Measurements from ENCODE around the gene IFT80.
"Not testable (repeated sequence)": the region's sequence is repeated elsewhere in the genome, so short reads cannot be mapped to it uniquely, and the experiment has no call there.

IFT80 gene

GRCh38 chr3:160374925-160375324 is 24.1 kb downstream of the IFT80 start:
- H3K4me1 ChIP-seq (ENCODE audit: insufficient read depth, low read length), result peaks cover under 1% of the 10 kb centered on the region; the same call in 1 of the 2 replicates

GRCh38 chr3:160374472-160374871 is 24.6 kb downstream of the IFT80 start:
- Histone ChIP-seq H3K36me3 (ENCODE audit: insufficient read depth, low read depth, low read length) (peaks cover 36% of the 10 kb centered on the region), H3K27ac (ENCODE audit: low read length) (no peak overlapping the region), H3K27me3 (ENCODE audit: insufficient read depth, low read length) (no peaks in the 10 kb centered on the region), H3K9me3 (ENCODE audit: insufficient read depth, low read depth, low read length) (no peaks in the 10 kb centered on the region), H3K9ac (ENCODE audit: low read depth, low read length) (no peak overlapping the region), H3K4me3 (ENCODE audit: low read length) (no peak overlapping the region), H3K4me1 (ENCODE audit: insufficient read depth, low read length) (no peaks in the 10 kb centered on the region; the same call in 1 of the 2 replicates)

More at GRCh38 chr3:160374925-160375324, 24.1 kb downstream of the IFT80 start:
- H3K9me3 ChIP-seq (ENCODE audit: insufficient read depth, low read depth, low read length), result no peaks in the 10 kb centered on the region
- H3K4me3 ChIP-seq (ENCODE audit: low read length), result no peak overlapping the region
- peaks cover 36% of the 10 kb centered on the region for H3K36me3 ChIP-seq (ENCODE audit: insufficient read depth, low read depth, low read length)
- H3K9ac ChIP-seq (ENCODE audit: low read depth, low read length), result no peak overlapping the region
- H3K27me3 ChIP-seq (ENCODE audit: insufficient read depth, low read length), result no peaks in the 10 kb centered on the region
- no peak overlapping the region for H3K27ac ChIP-seq (ENCODE audit: low read length)

- Histone ChIP-seq H3K4me3 (ENCODE audit: low read length) (no peak overlapping the region), H3K36me3 (ENCODE audit: insufficient read depth, low read depth, low read length) (peaks cover 36% of the 10 kb centered on the region), H3K27ac (ENCODE audit: low read length) (no peak overlapping the region), H3K4me1 (ENCODE audit: insufficient read depth, low read length) (no peaks in the 10 kb centered on the region), H3K9ac (ENCODE audit: low read depth, low read length) (no peak overlapping the region), H3K27me3 (ENCODE audit: insufficient read depth, low read length) (no peaks in the 10 kb centered on the region), H3K9me3 (ENCODE audit: insufficient read depth, low read depth, low read length) (no peaks in the 10 kb centered on the region)
These were observed 25.4 kb downstream of the IFT80 start for GRCh38 chr3:160373655-160374054.

GRCh38 chr3:160372780-160373179 is 26.2 kb downstream of the IFT80 start:
- H3K9ac ChIP-seq (ENCODE audit: low read depth, low read length), result no peak overlapping the region
- H3K4me3 ChIP-seq (ENCODE audit: low read length), result no peak overlapping the region
- peaks cover 36% of the 10 kb centered on the region for H3K36me3 ChIP-seq (ENCODE audit: insufficient read depth, low read depth, low read length)
- H3K27me3 ChIP-seq (ENCODE audit: insufficient read depth, low read length), result no peaks in the 10 kb centered on the region
- H3K9me3 ChIP-seq (ENCODE audit: insufficient read depth, low read depth, low read length), result no peaks in the 10 kb centered on the region
- no peaks in the 10 kb centered on the region for H3K4me1 ChIP-seq (ENCODE audit: insufficient read depth, low read length)
- no peak overlapping the region for H3K27ac ChIP-seq (ENCODE audit: low read length)

- Histone ChIP-seq H3K4me1 (ENCODE audit: insufficient read depth, low read length) (no peaks in the 10 kb centered on the region), H3K27me3 (ENCODE audit: insufficient read depth, low read length) (no peaks in the 10 kb centered on the region), H3K9me3 (ENCODE audit: insufficient read depth, low read depth, low read length) (no peaks in the 10 kb centered on the region), H3K27ac (ENCODE audit: low read length) (no peak overlapping the region), H3K4me3 (ENCODE audit: low read length) (no peak overlapping the region), H3K36me3 (ENCODE audit: insufficient read depth, low read depth, low read length) (peaks cover 26% of the 10 kb centered on the region), H3K9ac (ENCODE audit: low read depth, low read length) (no peak overlapping the region)
These were observed 27.8 kb downstream of the IFT80 start for GRCh38 chr3:160370987-160371857.

GRCh38 chr3:160369784-160370183 is 29.2 kb downstream of the IFT80 start:
- no peaks in the 10 kb centered on the region for H3K4me1 ChIP-seq (ENCODE audit: insufficient read depth, low read length)

GRCh38 chr3:160368804-160369203 is 30.2 kb downstream of the IFT80 start:
- Histone ChIP-seq H3K36me3 (ENCODE audit: insufficient read depth, low read depth, low read length) (peaks cover 3% of the 10 kb centered on the region), H3K27me3 (ENCODE audit: insufficient read depth, low read length) (no peaks in the 10 kb centered on the region), H3K9me3 (ENCODE audit: insufficient read depth, low read depth, low read length) (no peaks in the 10 kb centered on the region), H3K9ac (ENCODE audit: low read depth, low read length) (no peak overlapping the region), H3K27ac (ENCODE audit: low read length) (no peak overlapping the region), H3K4me1 (ENCODE audit: insufficient read depth, low read length) (no peaks in the 10 kb centered on the region), H3K4me3 (ENCODE audit: low read length) (no peak overlapping the region)

More at GRCh38 chr3:160369784-160370183, 29.2 kb downstream of the IFT80 start:
- no peaks in the 10 kb centered on the region for H3K9me3 ChIP-seq (ENCODE audit: insufficient read depth, low read depth, low read length)
- peaks cover 13% of the 10 kb centered on the region for H3K36me3 ChIP-seq (ENCODE audit: insufficient read depth, low read depth, low read length)
- H3K27me3 ChIP-seq (ENCODE audit: insufficient read depth, low read length), result no peaks in the 10 kb centered on the region
- H3K9ac ChIP-seq (ENCODE audit: low read depth, low read length), result no peak overlapping the region
- H3K27ac ChIP-seq (ENCODE audit: low read length), result no peak overlapping the region
- H3K4me3 ChIP-seq (ENCODE audit: low read length), result no peak overlapping the region

GRCh38 chr3:160365869-160366522 is 33.0 kb downstream of the IFT80 start:
- no peaks in the 10 kb centered on the region for H3K36me3 ChIP-seq (ENCODE audit: insufficient read depth, low read depth, low read length)
- H3K4me3 ChIP-seq (ENCODE audit: low read length), result no peak overlapping the region
- no peaks in the 10 kb centered on the region for H3K27me3 ChIP-seq (ENCODE audit: insufficient read depth, low read length)
- H3K27ac ChIP-seq (ENCODE audit: low read length), result no peak overlapping the region
- H3K9me3 ChIP-seq (ENCODE audit: insufficient read depth, low read depth, low read length), result no peaks in the 10 kb centered on the region
- no peaks in the 10 kb centered on the region for H3K4me1 ChIP-seq (ENCODE audit: insufficient read depth, low read length)
- H3K9ac ChIP-seq (ENCODE audit: low read depth, low read length), result no peak overlapping the region

GRCh38 chr3:160362896-160363295 is 36.1 kb downstream of the IFT80 start:
- not testable (repeated sequence) for H3K4me3 ChIP-seq (ENCODE audit: low read length); H3K27ac ChIP-seq (ENCODE audit: low read length); H3K36me3 ChIP-seq (ENCODE audit: insufficient read depth, low read depth, low read length); H3K4me1 ChIP-seq (ENCODE audit: insufficient read depth, low read length); H3K9me3 ChIP-seq (ENCODE audit: insufficient read depth, low read depth, low read length); H3K9ac ChIP-seq (ENCODE audit: low read depth, low read length); H3K27me3 ChIP-seq (ENCODE audit: insufficient read depth, low read length)

GRCh38 chr3:160355826-160356225 is 43.2 kb downstream of the IFT80 start:
- Histone ChIP-seq H3K4me3 (ENCODE audit: low read length) (no peak overlapping the region), H3K27me3 (ENCODE audit: insufficient read depth, low read length) (no peaks in the 10 kb centered on the region), H3K36me3 (ENCODE audit: insufficient read depth, low read depth, low read length) (peaks cover 15% of the 10 kb centered on the region; the same call in 1 of the 2 replicates), H3K9ac (ENCODE audit: low read depth, low read length) (no peak overlapping the region), H3K27ac (ENCODE audit: low read length) (no peak overlapping the region), H3K4me1 (ENCODE audit: insufficient read depth, low read length) (no peaks in the 10 kb centered on the region), H3K9me3 (ENCODE audit: insufficient read depth, low read depth, low read length) (no peaks in the 10 kb centered on the region)

- H3K4me1 ChIP-seq (ENCODE audit: insufficient read depth, low read length), result no peaks in the 10 kb centered on the region
- no peaks in the 10 kb centered on the region for H3K27me3 ChIP-seq (ENCODE audit: insufficient read depth, low read length)
- H3K4me3 ChIP-seq (ENCODE audit: low read length), result no peak overlapping the region
- no peaks in the 10 kb centered on the region for H3K36me3 ChIP-seq (ENCODE audit: insufficient read depth, low read depth, low read length)
- no peak overlapping the region for H3K9ac ChIP-seq (ENCODE audit: low read depth, low read length)
- H3K27ac ChIP-seq (ENCODE audit: low read length), result no peak overlapping the region
- H3K9me3 ChIP-seq (ENCODE audit: insufficient read depth, low read depth, low read length), result no peaks in the 10 kb centered on the region
These were observed 52.5 kb downstream of the IFT80 start for GRCh38 chr3:160346511-160346910.

GRCh38 chr3:160343132-160343531 is 55.9 kb downstream of the IFT80 start:
- Histone ChIP-seq H3K27ac (ENCODE audit: low read length) (no peak overlapping the region), H3K9me3 (ENCODE audit: insufficient read depth, low read depth, low read length) (0 out of 2 replicates have a peak, but pooled peaks cover 3% of the 10 kb centered on the region), H3K36me3 (ENCODE audit: insufficient read depth, low read depth, low read length) (no peaks in the 10 kb centered on the region), H3K4me3 (ENCODE audit: low read length) (no peak overlapping the region), H3K9ac (ENCODE audit: low read depth, low read length) (no peak overlapping the region), H3K27me3 (ENCODE audit: insufficient read depth, low read length) (no peaks in the 10 kb centered on the region), H3K4me1 (ENCODE audit: insufficient read depth, low read length) (peaks cover 4% of the 10 kb centered on the region; the same call in 1 of the 2 replicates)

All from iPS-20b (cell line).